ENCODE data around the gene LCTL.
A peak's percentile ranks its signal among the peaks of the same experiment; 100 is the strongest.

LCTL gene, protein sequence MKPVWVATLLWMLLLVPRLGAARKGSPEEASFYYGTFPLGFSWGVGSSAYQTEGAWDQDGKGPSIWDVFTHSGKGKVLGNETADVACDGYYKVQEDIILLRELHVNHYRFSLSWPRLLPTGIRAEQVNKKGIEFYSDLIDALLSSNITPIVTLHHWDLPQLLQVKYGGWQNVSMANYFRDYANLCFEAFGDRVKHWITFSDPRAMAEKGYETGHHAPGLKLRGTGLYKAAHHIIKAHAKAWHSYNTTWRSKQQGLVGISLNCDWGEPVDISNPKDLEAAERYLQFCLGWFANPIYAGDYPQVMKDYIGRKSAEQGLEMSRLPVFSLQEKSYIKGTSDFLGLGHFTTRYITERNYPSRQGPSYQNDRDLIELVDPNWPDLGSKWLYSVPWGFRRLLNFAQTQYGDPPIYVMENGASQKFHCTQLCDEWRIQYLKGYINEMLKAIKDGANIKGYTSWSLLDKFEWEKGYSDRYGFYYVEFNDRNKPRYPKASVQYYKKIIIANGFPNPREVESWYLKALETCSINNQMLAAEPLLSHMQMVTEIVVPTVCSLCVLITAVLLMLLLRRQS

DNA sequence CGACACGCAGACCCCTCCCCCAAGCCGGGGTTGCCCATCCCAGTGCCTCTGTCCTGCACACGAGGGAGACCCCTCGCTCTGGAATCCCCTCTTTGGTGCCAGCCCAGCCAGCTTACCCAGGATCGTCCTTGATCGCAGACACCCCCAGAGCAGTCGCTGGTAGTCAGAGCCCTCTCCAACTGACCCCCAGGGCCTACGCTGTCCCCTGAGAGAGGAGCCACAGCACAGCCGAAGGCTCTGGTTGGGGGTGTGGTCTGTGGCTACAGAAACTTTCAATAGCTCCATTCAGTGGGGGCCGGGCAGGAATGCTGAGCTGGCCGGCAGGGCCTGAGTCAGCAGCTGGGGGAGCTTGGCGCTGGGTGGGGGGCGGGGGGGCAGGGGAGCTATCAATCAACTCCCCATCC is at the start of gene LCTL:
Gene LCTL, minus strand, starts transcription at position 258 of the 404 bp plus-strand sequence. CDS start 633 bp downstream, outside the sequence.
- Histone ChIP-seq H3K9me3 (no peaks in the 10 kb centered on the region), H3K27ac (no peak within 1 kb of the TSS), H3K4me3 (ENCODE audit: low read depth in 1 of 2, low read length in 1 of 2) (no peak within 1 kb of the TSS), H3K36me3 (no peaks in the 10 kb centered on the region), H3K27me3 (no peaks in the 10 kb centered on the region), H3K4me1 (ENCODE audit: control insufficient read depth in 1 of 2, insufficient read depth in 1 of 2, low read depth in 1 of 2, low read length in 1 of 2) (peaks cover 0 to 5% of the 10 kb centered on the region in 2 experiments)
- TF ChIP-seq CTCF (IDR thresholded peaks at IDR 0.05), result no peak

DNA sequence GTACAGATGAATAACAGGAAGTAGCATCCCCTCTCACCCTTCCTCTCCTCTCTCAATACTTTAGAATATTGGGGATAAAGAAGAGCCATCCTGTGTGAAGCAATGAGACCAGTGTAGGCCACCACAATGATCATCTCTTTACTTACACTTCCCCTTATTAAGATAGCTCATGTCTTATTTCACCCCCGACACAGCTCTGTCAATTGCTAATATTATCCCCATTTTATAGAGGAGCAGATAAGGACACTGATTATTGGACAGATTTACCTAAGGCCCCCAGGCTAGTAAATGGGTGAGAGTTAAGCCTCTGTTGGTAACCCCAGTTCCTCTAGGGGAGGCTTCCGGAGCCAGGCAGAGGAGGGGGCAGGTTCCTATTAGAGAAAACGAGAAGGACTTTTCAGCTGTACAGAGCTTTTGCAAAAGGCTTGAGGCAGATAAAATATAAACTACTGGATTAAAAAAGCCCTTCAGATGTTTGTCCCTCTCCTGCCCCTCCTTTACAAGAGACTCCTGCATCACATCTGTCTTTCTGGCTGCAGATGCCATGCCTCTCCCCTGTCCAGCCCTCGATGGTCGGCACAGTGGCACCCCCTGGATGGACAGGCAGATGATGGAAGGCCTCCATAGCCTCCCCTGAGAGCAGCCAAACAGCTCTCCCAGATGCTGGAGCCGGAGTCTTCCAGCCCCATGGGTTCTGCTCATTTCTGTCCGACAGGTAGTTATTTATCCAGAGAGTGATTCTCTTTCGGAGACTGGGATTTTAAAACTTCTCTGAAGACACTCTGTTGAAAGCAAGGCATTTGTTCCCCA is 49.4 kb upstream of the LCTL start:
- no peaks in the 10 kb centered on the region for H3K27me3 ChIP-seq
- H3K4me1 ChIP-seq (ENCODE audit: control insufficient read depth in 1 of 2, insufficient read depth in 1 of 2, low read depth in 1 of 2, low read length in 1 of 2), result peaks cover 58 to 61% of the 10 kb centered on the region in 2 experiments
- no peaks in the 10 kb centered on the region for H3K36me3 ChIP-seq
- H3K27ac ChIP-seq, result peak overlapping the region; percentile 66
- TF ChIP-seq CTCF (IDR thresholded peaks at IDR 0.05), result no peak
- no peaks in the 10 kb centered on the region for H3K9me3 ChIP-seq
- no peak overlapping the region for H3K4me3 ChIP-seq (ENCODE audit: low read depth in 1 of 2, low read length in 1 of 2)

DNA sequence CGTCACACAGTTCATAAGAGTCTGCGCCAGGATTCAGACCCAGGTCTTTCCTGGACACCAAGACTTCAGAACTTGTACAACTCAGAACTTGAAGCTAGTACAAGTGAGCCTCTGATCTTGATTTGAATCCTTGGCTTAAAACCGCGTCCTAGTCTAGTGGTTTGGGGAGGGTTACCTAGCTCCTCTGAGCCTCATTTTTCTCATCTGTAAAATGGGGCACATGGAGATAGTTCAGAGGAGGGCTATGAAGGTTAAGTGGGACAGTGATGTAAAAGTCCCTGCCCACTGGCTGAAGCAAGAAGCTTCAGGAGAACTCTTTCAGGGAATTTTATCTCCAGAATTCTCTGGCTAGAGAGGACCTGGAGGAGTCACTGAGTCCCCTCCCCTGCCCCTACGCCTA is 48.7 kb upstream of the LCTL start:
- H3K27me3 ChIP-seq, result no peaks in the 10 kb centered on the region
- no peak overlapping the region for H3K4me3 ChIP-seq (ENCODE audit: low read depth in 1 of 2, low read length in 1 of 2)
- peaks cover 58 to 61% of the 10 kb centered on the region in 2 experiments for H3K4me1 ChIP-seq (ENCODE audit: control insufficient read depth in 1 of 2, insufficient read depth in 1 of 2, low read depth in 1 of 2, low read length in 1 of 2)
- no peaks in the 10 kb centered on the region for H3K9me3 ChIP-seq
- no peak for TF ChIP-seq CTCF (IDR thresholded peaks at IDR 0.05)
- peak overlapping the region; percentile 66 for H3K27ac ChIP-seq
- H3K36me3 ChIP-seq, result no peaks in the 10 kb centered on the region

GRCh38 chr15:66613743-66614142 is 47.9 kb upstream of the LCTL start:
- no peak for TF ChIP-seq CTCF (IDR thresholded peaks at IDR 0.05)
- Histone ChIP-seq H3K36me3 (no peaks in the 10 kb centered on the region), H3K9me3 (no peaks in the 10 kb centered on the region), H3K4me3 (ENCODE audit: low read depth in 1 of 2, low read length in 1 of 2) (peak overlapping the region in 1 of 2 experiments; percentile 5), H3K4me1 (ENCODE audit: control insufficient read depth in 1 of 2, insufficient read depth in 1 of 2, low read depth in 1 of 2, low read length in 1 of 2) (peaks cover 54 to 58% of the 10 kb centered on the region in 2 experiments), H3K27me3 (no peaks in the 10 kb centered on the region), H3K27ac (peak overlapping the region; percentile 66)

DNA sequence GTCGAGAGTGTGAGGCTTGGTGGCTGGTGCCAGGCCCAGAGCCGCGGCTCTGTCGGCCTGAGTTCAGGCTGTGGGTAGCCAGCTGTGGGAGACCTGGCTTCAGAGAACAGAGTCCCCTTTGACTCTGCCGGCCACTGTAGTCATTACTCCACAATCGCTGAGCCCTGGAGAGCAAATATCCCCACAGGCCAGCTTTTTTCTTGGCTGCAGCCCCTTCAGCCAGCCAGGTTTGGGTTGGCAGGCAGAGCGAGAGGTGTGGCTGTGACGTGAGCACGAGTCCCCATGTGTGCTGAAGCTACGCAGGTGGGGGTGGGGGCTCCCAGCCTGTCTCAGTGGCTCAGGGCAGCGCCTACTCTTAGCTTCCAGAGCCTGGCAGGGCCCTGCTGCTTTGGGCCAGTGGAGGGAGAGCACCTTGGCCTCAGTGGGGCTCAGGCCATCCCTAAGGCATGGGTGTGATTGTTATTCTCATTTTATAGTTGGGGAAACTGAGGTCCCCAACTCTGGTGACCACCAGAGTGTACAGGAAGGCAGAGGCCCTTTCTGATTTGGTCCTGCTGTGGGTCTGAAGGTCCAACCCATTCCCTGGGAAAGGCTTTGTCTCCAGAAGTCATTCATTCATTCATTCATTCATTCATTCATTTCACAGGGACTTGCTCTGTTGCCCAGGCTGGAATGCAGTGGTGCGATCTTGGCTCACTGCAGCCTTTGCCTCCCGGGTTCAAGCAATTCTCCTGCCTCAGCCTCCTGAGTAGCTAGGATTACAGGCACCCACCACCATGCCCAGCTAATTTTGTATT is 45.7 kb upstream of the LCTL start:
- Histone ChIP-seq H3K4me3 (ENCODE audit: low read depth in 1 of 2, low read length in 1 of 2) (no peak overlapping the region), H3K9me3 (no peaks in the 10 kb centered on the region), H3K4me1 (ENCODE audit: control insufficient read depth in 1 of 2, insufficient read depth in 1 of 2, low read depth in 1 of 2, low read length in 1 of 2) (peaks cover 33 to 36% of the 10 kb centered on the region in 2 experiments), H3K27ac (no peak overlapping the region), H3K27me3 (no peaks in the 10 kb centered on the region), H3K36me3 (no peaks in the 10 kb centered on the region)
- no peak for TF ChIP-seq CTCF (IDR thresholded peaks at IDR 0.05)

All from neutrophil (primary cell).